HG03039 (cell line): ENCODE results near the gene MS4A7.

Experiments
- ATAC-seq: cut with Tn5 transposase; IDR thresholded peaks from one replicate; pipeline ENCODE4 v1.9.1; 2021; ENCODE audit warnings: mild to moderate bottlenecking, moderate library complexity; ENCODE audit not compliant: unreplicated experiment

Gene MS4A7

GRCh38 chr11:60370811-60371298 lies 7.5 kb upstream of the MS4A7 start:
- no peak for ATAC-seq

DNA sequence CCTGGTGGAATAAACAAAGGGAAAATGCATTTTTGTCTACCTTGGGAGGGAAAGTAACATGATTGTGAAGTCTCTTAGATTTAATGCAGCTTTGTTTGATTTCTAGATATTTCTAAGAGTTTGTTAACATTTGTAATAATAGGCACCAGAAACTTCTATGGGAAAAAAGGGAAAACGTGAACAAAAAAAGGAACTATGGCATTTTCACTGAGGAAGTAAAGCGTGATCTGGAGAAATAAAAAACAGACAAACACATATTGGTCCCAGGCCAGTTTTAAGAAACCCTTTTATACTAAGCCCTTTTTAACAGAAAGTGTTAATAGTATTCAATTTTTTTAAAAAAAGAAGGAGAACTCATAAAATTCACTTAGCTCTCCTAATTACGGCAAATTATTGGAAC lies 6.9 kb upstream of the MS4A7 start:
- no peak for ATAC-seq

- ATAC-seq: no peak
These were observed 6.5 kb upstream of the MS4A7 start for GRCh38 chr11:60371854-60372253.

GRCh38 chr11:60372767-60373166 lies 5.6 kb upstream of the MS4A7 start:
- ATAC-seq: no peak

DNA sequence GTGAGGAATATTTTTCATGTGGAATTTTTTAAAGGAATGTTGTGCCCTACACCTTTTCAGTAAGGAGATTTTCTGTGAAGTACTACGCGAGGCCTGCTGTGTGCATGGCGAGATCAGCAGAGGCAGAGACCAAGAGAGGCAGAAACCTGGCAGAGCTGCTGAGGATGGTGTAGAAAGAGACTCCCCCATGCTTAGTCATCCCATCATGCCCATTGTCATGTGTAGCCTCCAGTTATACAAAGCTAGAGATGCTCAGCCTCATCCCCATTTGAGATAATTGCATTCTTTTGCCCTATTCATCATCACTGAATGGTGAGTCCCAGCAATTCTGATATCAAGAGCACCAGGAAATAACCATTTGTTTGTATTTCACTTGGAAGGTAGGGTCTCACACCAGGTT lies 3.0 kb upstream of the MS4A7 start:
- ATAC-seq: no peak

GRCh38 chr11:60376601-60377000 lies 1.7 kb upstream of the MS4A7 start:
- ATAC-seq: no peak

DNA sequence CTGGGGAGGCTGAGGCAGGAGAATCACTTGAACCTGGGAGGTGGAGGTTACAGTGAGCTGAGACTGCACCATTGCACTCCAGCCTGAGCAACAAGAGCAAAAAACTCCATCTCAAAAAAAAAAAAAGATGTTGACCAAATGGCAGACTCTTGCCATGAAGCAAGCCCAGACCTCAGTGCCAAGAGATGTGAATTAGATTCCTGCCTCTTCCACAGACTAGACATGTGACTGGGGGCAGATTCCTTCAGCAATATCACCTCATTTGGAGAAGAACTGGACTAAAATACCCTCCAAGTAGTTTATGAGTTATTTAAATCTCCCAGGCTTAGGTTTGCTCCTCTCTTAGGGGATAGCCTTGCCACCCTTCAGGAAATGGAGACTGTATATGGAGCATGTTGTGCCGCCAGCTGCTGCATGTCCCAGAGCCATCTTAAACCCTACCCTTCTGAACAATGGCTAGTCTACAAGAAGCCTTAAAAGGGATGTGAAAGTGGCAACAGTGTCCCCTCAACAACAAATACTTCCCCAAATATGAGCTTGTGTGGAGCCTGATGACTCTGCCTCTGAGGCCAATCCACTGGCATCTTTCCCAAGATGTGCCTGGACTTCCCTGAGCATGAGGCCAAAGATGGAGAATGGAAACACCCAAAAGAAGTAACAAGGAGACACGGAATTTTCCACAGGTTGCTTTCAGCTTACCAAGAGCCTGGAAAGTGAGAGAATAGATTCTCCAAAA lies 763 bp upstream of the MS4A7 start:
- no peak for ATAC-seq

DNA sequence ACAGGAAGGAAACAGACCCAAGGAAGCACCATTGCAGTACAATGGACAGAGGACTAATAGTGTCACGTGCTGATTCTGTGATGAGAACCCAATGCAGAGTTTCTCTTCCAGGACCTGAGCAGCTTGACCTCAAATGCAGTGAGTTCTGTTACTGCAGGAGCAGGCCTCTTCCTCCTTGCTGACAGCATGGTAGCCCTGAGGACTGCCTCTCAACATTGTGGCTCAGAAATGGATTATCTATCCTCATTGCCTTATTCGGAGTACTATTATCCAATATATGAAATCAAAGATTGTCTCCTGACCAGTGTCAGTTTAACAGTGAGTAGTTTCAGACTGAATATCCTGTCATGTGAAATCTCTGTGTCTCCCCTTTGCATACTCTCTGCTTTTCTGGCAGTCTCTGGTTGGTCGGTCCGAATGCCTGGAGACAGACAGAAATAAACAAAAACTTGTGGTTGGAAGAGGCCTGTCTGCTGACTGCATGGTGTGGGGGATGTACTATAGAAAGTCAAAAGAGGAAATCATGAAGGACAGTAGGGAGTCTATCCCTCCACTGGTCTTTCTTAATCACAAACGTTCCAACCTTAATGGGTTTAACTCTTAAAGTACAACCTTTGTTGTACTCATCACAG lies 11.1 kb downstream of the MS4A7 start:
- ATAC-seq: peak; percentile 66

DNA sequence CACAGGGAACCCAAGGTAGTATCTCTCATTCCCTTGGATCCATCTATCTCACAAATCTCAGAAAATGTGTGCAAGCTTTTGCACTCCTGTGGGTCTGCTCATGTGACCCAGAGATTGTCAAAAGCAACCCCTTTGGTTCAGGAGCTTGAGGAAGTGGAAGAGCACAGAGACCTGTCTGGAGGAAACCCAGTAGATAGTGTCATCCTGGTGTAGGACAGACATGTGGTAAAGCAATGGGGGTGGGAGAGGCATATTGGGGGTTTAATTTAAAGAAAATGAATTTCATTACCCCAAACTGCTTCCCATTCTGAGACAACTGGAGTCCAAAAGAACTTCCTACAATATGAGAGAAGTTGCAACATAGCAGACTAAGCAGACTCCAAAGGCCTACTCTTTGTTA lies 12.1 kb downstream of the MS4A7 start:
- no peak for ATAC-seq

DNA sequence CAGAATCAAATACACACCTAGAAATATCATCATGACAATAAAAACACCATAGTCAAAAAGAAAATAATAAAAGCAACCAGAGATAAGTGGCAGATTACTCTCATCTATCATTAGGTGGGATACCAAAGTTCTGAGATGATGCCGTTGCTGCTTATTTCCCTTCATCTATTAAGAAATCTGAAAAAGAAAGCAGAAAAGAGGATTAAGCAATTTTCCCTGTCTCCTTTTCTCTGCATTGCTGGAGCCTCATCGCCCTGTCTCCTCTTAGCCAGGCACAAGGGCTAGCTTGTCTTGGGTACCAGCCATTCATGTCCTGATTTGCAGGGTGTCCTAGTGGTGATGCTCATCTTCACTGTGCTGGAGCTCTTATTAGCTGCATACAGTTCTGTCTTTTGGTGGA lies 14.0 kb downstream of the MS4A7 start:
- ATAC-seq: no peak

GRCh38 chr11:60393016-60393415 lies 14.7 kb downstream of the MS4A7 start:
- ATAC-seq: no peak

GRCh38 chr11:60394666-60395380 lies 16.5 kb downstream of the MS4A7 start:
- ATAC-seq: no peak

DNA sequence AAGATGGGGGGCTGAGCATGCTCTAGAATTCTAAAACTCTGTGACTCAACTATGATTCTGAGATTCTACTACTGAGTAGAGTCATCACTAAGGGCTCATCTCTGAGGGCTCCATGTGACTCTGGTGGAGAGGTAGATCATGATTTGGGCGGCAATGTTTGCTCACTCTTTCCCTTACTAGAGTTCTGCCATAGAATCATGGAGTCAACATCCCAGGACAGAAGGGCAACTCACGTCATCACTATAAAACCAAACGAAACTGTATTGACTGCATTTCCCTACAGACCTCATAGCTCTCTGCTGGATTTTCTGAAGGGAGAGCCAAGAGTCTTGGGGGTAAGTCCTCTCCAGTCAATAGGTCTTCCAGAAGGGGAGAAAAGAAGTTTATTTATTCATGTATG lies 18.1 kb downstream of the MS4A7 start, which contains the start of gene MS4A14:
Gene MS4A14 (plus strand): TSS at position 78 of the 400 bp plus-strand sequence. CDS start 120 bp downstream, at position 198.
- no peak for ATAC-seq

- ATAC-seq: no peak
These were observed 18.5 kb downstream of the MS4A7 start for GRCh38 chr11:60396799-60397198.

GRCh38 chr11:60420015-60420414 lies 41.7 kb downstream of the MS4A7 start:
- ATAC-seq: no peak

DNA sequence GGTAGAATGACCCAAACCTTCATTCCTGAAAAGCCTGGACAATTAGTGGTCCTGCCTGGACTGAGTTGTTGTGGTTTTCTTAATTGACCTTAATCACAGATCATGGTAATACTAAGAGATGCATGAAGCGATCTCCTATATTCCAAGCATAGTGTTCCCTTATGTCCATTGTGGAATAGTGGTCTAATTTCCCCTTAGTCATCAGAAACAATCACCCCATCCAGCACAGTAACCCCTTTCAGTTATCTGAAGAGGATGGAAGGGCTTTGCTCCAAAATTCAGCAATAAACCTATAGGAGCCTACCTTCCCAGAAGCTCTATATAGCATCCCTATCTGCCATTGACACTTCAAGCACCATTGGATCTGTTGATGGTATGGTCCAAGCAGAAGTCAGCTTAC lies 44.3 kb downstream of the MS4A7 start:
- no peak for ATAC-seq

GRCh38 chr11:60428517-60428916 lies 50.2 kb downstream of the MS4A7 start:
- ATAC-seq: no peak

- ATAC-seq: no peak
These were observed 50.9 kb downstream of the MS4A7 start, which contains the start of gene MS4A5 for GRCh38 chr11:60429272-60429671. Gene MS4A5, plus strand, starts transcription at chr11:60429572. Its CDS starts 103 bp downstream, at chr11:60429675.

- ATAC-seq: no peak
These were observed 52.9 kb downstream of the MS4A7 start for GRCh38 chr11:60431251-60431650.

GRCh38 chr11:60433401-60433800 lies 55.1 kb downstream of the MS4A7 start:
- ATAC-seq: no peak
